Stimulated activated CD8-positive, alpha-beta memory T cell treated with anti-CD3 and anti-CD28 coated beads, Interleukin-15, amount 100 ng/mL, for 4 hours (primary cell): ENCODE data around the gene KRT72.
A peak's percentile ranks its signal among the peaks of the same experiment; 100 is the strongest.

Experiments used
- DNase-seq, 2 donors: peaks; one replicate each; pipeline ENCODE4 v3.0.0-alpha.2; 2020; ENCODE audit warnings: low read depth in 2 of 2

Gene KRT72

GRCh38 chr12:52630008-52630500 is 28.8 kb upstream of the KRT72 start:
- no peak for DNase-seq

GRCh38 chr12:52629281-52630007 is 28.2 kb upstream of the KRT72 start:
- no peak for DNase-seq

- DNase-seq = no peak
Observed at GRCh38 chr12:52628841-52629240, 27.6 kb upstream of the KRT72 start.

GRCh38 chr12:52628111-52628507 is 26.8 kb upstream of the KRT72 start:
- DNase-seq = no peak

GRCh38 chr12:52627395-52628110 is 26.3 kb upstream of the KRT72 start:
- DNase-seq = no peak

- no peak for DNase-seq
Observed at GRCh38 chr12:52622349-52622748, 21.1 kb upstream of the KRT72 start.

- no peak for DNase-seq
Observed at GRCh38 chr12:52618866-52619265, 17.6 kb upstream of the KRT72 start.

- DNase-seq = no peak
Observed at GRCh38 chr12:52618216-52618615, 17.0 kb upstream of the KRT72 start, which contains the start of gene KRT73. TSS of gene KRT73 (minus strand) at chr12:52618559. CDS start at chr12:52618524, 35 bp downstream.

- no peak for DNase-seq
Observed at GRCh38 chr12:52617403-52617785, 16.1 kb upstream of the KRT72 start.

GRCh38 chr12:52616680-52617402 is 15.6 kb upstream of the KRT72 start:
- no peak for DNase-seq

- no peak for DNase-seq
Observed at GRCh38 chr12:52615912-52616311, 14.6 kb upstream of the KRT72 start.

GRCh38 chr12:52615208-52615868 is 14.1 kb upstream of the KRT72 start:
- DNase-seq = peak in 1 of 2 donors; percentile 35

- no peak for DNase-seq
Observed at GRCh38 chr12:52614381-52615207, 13.3 kb upstream of the KRT72 start.

- DNase-seq = no peak
Observed at GRCh38 chr12:52613384-52614030, 12.2 kb upstream of the KRT72 start.

GRCh38 chr12:52612431-52613383 is 11.4 kb upstream of the KRT72 start:
- DNase-seq = no peak

- no peak for DNase-seq
Observed at GRCh38 chr12:52611080-52611468, 9.8 kb upstream of the KRT72 start.

- DNase-seq = no peak
Observed at GRCh38 chr12:52608826-52609630, 7.8 kb upstream of the KRT72 start.

GRCh38 chr12:52608161-52608560 is 6.9 kb upstream of the KRT72 start:
- DNase-seq = no peak
